ENCODE data around the gene GATC. TPM values are rescaled to one million over a fixed set of nuclear protein-coding genes. Genes with fewer than 3 reads are reported as not detected.

Gene GATC
- total RNA-seq, 1 experiment from 2014 or later = 30.9 TPM

DNA sequence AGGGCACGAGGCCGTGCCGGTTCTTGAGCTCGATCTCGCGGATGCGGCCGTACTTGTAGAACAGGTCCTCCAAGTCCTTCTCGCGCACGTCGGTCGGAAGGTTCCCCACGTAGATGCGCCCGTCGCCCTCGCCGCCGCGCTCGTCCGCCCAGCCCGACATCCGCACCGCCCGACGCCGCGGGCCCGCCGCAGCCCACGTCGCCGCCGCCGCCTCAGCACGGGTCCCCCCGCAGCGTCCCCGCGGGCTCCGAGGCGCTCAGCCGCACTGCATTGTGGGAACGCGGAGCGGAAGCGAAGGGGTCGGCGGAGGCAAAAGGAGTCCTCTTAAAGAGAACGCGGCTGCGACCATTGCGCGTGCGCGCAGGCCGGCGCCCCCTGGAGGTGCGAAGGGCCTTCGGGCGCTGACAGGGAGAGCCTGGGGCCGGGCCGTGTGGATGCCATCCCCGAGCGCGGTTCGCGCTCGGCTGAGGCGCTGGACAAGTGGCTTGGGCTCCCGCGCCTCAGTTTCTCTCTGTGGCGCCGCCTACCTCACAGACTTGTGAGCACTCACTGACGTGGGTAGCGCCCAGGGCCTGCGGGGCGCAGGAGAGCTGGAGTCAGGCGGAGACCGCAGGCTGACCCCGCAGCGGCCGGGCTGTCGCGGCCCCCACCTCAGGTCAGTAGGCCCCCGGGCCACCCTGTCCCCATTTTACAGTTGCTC is 23.4 kb downstream of the GATC start, which contains the start of gene SRSF9:
SRSF9 (minus strand) TSS at position 299 of the 700 bp plus-strand sequence; CDS start at position 160, 139 bp downstream.
- H3K4me1 Mint-ChIP-seq (ENCODE audit: low read depth, unreplicated experiment) = peaks cover 8% of the 10 kb centered on the region
- TF ChIP-seq, protein P1, sequence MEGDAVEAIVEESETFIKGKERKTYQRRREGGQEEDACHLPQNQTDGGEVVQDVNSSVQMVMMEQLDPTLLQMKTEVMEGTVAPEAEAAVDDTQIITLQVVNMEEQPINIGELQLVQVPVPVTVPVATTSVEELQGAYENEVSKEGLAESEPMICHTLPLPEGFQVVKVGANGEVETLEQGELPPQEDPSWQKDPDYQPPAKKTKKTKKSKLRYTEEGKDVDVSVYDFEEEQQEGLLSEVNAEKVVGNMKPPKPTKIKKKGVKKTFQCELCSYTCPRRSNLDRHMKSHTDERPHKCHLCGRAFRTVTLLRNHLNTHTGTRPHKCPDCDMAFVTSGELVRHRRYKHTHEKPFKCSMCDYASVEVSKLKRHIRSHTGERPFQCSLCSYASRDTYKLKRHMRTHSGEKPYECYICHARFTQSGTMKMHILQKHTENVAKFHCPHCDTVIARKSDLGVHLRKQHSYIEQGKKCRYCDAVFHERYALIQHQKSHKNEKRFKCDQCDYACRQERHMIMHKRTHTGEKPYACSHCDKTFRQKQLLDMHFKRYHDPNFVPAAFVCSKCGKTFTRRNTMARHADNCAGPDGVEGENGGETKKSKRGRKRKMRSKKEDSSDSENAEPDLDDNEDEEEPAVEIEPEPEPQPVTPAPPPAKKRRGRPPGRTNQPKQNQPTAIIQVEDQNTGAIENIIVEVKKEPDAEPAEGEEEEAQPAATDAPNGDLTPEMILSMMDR (IDR thresholded peaks at IDR 0.05; ENCODE audit: insufficient read depth in 1 of 2, low read depth in 1 of 2, low read length in 1 of 2, severe bottlenecking in 1 of 2, unreplicated experiment in 1 of 2) = peak; percentile 84 to 93
- BruUV-seq (replicated peaks) = no TSS peak
- DNase-seq = peak; percentile 95 to 97
- POLR2A ChIA-PET = interaction anchor here (0.7 to 1.6 kb wide), 3 partner anchors 13 to 112 kb away, joined by 3 to 12 read pairs (median 5); partner anchors contain the start of gene POP5
- peak within 1 kb of the TSS; percentile 80 for H3K4me3 ChIP-seq (ENCODE audit: low read depth, low read length)
- H3K9me3 Mint-ChIP-seq (ENCODE audit: unreplicated experiment) = no peaks in the 10 kb centered on the region
- H3K27me3 ChIP-seq (replicated peaks; ENCODE audit: control insufficient read depth, insufficient read depth, low read length) = no peaks in the 10 kb centered on the region
- peak within 1 kb of the TSS; percentile 85 for H3K4me3 Mint-ChIP-seq (ENCODE audit: unreplicated experiment)
- no peaks in the 10 kb centered on the region for H3K36me3 ChIP-seq (ENCODE audit: control insufficient read depth, insufficient read depth, low read length)
- no peaks in the 10 kb centered on the region for H3K27me3 Mint-ChIP-seq (ENCODE audit: insufficient read depth, unreplicated experiment)
- H3K27ac Mint-ChIP-seq (ENCODE audit: unreplicated experiment) = peak within 1 kb of the TSS; percentile 79
- H3K4me1 ChIP-seq = peaks cover 5% of the 10 kb centered on the region
- CTCF ChIA-PET = interaction anchor here (0.7 to 1.4 kb wide), 5 partner anchors 25 to 242 kb away, joined by 3 to 5 read pairs (median 4); partner anchors contain the start of gene SIRT4
- intact Hi-C loops (cut with micrococcal nuclease; ENCODE audit: unreplicated experiment) = loop anchor here (1.0 to 5.0 kb wide), 3 partner anchors 23 to 58 kb away; partner anchors contain the start of genes COQ5, DYNLL1, GATC and TRIAP1
- peaks cover 47% of the 10 kb centered on the region for H3K36me3 Mint-ChIP-seq (ENCODE audit: insufficient read depth, unreplicated experiment)
- no peaks in the 10 kb centered on the region for H3K9me3 ChIP-seq

DNA sequence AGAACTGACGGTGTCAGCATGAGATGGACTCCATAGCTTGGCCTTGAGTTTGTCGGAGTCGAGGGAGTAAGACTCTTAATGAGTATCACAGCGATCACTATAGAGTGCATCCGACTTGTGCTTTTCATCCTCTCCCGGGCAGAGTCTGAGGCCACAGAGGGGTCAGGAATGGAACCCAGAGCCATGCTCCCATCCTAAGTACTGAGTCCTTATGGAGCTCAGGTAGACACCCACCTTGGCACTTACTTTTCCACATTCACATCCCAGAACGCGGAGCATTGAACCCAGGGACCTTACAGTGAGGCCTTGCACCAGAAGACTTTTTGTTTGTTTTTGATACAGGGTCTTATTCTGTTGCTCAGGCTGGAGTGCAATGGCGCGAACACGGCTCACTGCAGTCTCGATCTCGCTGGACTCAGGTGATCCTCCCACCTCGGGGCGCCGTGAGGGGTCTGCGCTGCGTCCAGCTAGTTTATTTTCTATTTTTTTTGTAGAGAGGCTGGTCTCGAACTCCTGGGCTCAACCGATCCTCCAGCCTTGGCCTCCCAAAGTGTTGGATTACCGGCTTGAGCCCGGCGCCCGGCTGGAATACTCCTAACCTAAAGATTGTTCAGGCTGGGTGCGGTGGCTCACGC is 24.0 kb downstream of the GATC start:
- H3K27me3 ChIP-seq (replicated peaks; ENCODE audit: control insufficient read depth, insufficient read depth, low read length) = no peaks in the 10 kb centered on the region
- Mint-ChIP-seq H3K4me1 (ENCODE audit: low read depth, unreplicated experiment) (peaks cover 13% of the 10 kb centered on the region), H3K4me3 (ENCODE audit: unreplicated experiment) (peak overlapping the region; percentile 85), H3K27ac (ENCODE audit: unreplicated experiment) (peak overlapping the region; percentile 79), H3K27me3 (ENCODE audit: insufficient read depth, unreplicated experiment) (no peaks in the 10 kb centered on the region), H3K9me3 (ENCODE audit: unreplicated experiment) (no peaks in the 10 kb centered on the region), H3K36me3 (ENCODE audit: insufficient read depth, unreplicated experiment) (peaks cover 41% of the 10 kb centered on the region)
- peaks cover 5% of the 10 kb centered on the region for H3K4me1 ChIP-seq
- CTCF ChIA-PET = interaction anchor here (0.8 to 1.4 kb wide), 2 partner anchors 25 to 168 kb away, joined by 3 to 4 read pairs; partner anchors contain the start of gene SIRT4
- peak overlapping the region; percentile 80 for H3K4me3 ChIP-seq (ENCODE audit: low read depth, low read length)
- no peaks in the 10 kb centered on the region for H3K9me3 ChIP-seq
- POLR2A ChIA-PET = interaction anchor here (0.7 kb wide), 1 partner anchor 59 kb away, joined by 3 read pairs; no protein-coding TSS in a partner anchor
- intact Hi-C loops (cut with micrococcal nuclease; ENCODE audit: unreplicated experiment) = no loop called here
- BruUV-seq (replicated peaks) = TSS peak; percentile 32
- TF ChIP-seq, protein P1 (IDR thresholded peaks at IDR 0.05; ENCODE audit: insufficient read depth in 1 of 2, low read depth in 1 of 2, low read length in 1 of 2, severe bottlenecking in 1 of 2, unreplicated experiment in 1 of 2) = no peak
- H3K36me3 ChIP-seq (ENCODE audit: control insufficient read depth, insufficient read depth, low read length) = no peaks in the 10 kb centered on the region
- no peak for DNase-seq

DNA sequence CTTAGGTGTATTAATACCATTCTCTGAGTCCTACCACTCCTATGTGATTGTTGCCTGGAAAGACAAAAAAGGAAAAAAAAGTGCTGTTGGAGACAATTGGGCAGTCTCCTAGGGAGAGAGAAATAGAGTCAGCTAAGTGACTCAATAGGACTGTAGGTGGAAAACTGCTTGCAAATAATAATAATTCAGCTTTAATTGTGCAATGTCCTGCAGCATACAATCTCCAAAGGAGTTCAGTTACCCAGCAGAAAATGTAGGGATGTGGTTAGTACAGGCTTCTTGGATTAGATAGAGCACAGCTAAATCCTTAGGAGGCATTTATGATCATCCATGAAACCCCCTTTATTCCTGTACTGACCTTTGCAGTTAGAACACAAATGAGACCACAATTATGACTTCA is 26.3 kb downstream of the GATC start:
- CTCF ChIA-PET = no interaction called here
- no peak overlapping the region for H3K4me3 ChIP-seq (ENCODE audit: low read depth, low read length)
- DNase-seq = no peak
- H3K27ac Mint-ChIP-seq (ENCODE audit: unreplicated experiment) = no peak overlapping the region
- no peaks in the 10 kb centered on the region for H3K27me3 Mint-ChIP-seq (ENCODE audit: insufficient read depth, unreplicated experiment)
- intact Hi-C loops (cut with micrococcal nuclease; ENCODE audit: unreplicated experiment) = no loop called here
- no peaks in the 10 kb centered on the region for H3K27me3 ChIP-seq (replicated peaks; ENCODE audit: control insufficient read depth, insufficient read depth, low read length)
- H3K9me3 ChIP-seq = no peaks in the 10 kb centered on the region
- peaks cover 13% of the 10 kb centered on the region for H3K4me1 Mint-ChIP-seq (ENCODE audit: low read depth, unreplicated experiment)
- H3K36me3 Mint-ChIP-seq (ENCODE audit: insufficient read depth, unreplicated experiment) = peaks cover 18% of the 10 kb centered on the region
- no peaks in the 10 kb centered on the region for H3K36me3 ChIP-seq (ENCODE audit: control insufficient read depth, insufficient read depth, low read length)
- no peaks in the 10 kb centered on the region for H3K9me3 Mint-ChIP-seq (ENCODE audit: unreplicated experiment)
- no peak overlapping the region for H3K4me3 Mint-ChIP-seq (ENCODE audit: unreplicated experiment)
- TF ChIP-seq, protein P1 (IDR thresholded peaks at IDR 0.05; ENCODE audit: insufficient read depth in 1 of 2, low read depth in 1 of 2, low read length in 1 of 2, severe bottlenecking in 1 of 2, unreplicated experiment in 1 of 2) = no peak
- no peaks in the 10 kb centered on the region; the same call in 1 of the 2 replicates for H3K4me1 ChIP-seq
- POLR2A ChIA-PET = no interaction called here
- no TSS peak for BruUV-seq (replicated peaks)

Data from Caco-2 (cell line).